NOMO-1 treated with DMSO at 0.1 percent for 48 hours (cell line): ENCODE results near the gene CTDP1.
"Not testable (repeated sequence)": the region's sequence is repeated elsewhere in the genome, so short reads cannot be mapped to it uniquely, and the experiment has no call there.

ENCODE experiments used
- DNase-seq: peaks from one replicate; lab custom pipeline; 2025; ENCODE audit not compliant: unreplicated experiment; lab: John Stamatoyannopoulos, UW

The CTDP1 gene

GRCh38 chr18:79723036-79723435 lies 43.4 kb downstream of the CTDP1 start:
- no peak for DNase-seq

GRCh38 chr18:79723628-79724027 lies 44.0 kb downstream of the CTDP1 start:
- DNase-seq = no peak

DNA sequence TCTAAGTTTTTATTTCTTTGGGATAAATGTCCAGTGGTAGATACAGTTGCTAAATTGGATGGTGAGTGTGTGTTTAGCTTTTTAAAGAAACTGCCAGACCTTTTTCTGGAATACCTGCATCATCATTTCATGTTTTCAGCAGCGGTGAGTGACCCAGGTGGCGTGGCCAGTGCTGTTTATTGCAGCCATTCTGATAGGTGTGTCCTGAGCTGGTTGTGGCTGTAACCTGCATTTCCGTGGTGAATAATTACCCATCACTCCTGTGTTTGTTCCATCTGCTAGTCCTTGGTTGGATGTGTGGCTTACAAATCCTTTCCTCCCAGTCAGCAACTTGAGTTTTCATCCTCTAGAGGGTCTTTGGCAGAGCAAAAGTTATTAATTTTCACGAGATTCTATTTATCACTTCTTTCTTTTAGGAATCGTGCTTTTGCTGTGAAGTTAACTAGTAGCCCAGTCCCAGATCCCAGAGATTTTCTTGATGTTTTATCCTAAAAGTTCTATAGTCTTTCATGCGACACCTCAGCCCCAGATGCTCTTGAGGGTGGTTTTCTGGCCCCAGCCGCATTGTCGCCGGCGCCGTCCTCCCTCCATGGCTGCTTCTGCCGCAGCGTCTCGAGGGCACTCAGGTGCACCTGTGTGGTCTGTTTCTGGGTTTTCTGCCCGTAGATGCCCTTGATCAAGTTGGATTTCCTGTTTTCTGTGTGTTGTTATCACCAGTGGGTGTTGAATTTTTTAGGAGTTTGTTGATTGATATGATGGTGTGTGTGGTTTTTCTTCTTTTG lies 44.9 kb downstream of the CTDP1 start:
- DNase-seq = no peak

DNA sequence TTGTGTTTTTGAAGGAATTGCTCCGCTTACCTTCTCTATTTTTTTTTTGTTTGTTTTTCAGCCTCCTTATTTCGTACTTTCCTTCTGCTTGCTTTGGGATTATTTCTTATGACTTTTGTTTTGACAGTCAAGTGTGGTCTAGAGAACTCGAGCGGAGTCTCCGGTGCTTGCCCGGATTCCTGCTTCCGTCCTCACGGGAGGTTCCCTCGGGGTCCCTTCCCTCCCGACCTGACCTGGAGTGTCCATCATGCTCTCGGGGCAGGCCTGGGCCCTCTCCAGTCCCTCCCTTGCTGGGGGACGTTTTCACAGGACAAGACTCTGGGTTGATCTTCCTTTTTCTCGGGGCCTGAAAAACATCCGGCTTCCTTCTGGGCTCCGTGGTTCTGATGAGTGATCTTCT lies 45.9 kb downstream of the CTDP1 start:
- no peak for DNase-seq

DNA sequence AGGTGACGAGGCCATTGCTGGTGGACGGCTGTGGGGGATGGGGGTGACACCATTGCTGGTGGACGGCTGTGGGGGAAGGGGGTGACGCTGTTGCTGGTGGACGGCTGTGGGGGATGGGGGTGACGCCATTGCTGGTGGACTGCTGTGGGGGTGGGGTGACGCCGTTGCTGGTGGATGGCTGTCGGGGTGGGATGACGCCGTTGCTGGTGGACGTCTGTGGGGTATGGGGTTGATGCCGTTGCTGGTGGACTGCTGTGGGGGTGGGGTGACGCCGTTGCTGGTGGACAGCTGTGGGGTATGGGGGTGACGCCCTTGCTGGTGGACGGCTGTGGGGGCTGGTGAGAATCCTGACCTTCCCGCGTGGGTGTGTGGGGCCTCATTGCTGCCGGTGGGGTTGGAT lies 47.1 kb downstream of the CTDP1 start:
- no peak for DNase-seq

DNA sequence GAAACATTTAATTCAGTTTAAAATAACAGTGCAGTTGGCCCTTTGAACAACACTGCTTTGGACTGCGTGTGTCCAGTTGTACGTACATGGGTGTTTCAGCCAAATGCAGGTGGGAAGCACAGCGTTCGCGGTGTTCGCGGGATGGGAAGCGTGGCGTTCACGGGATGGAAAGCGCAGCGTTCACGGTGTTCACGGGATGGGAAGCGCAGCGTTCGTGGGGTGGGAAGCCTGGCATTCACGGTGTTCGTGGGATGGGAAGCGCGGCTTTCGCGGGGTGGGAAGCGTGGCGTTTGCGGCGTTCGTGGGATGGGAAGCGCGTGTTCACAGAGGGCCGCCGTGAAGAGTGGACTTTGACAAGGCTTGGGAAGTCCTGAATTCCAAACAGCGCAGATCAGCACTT lies 47.6 kb downstream of the CTDP1 start:
- no peak for DNase-seq

GRCh38 chr18:79728931-79729586 lies 49.5 kb downstream of the CTDP1 start:
- no peak for DNase-seq

DNA sequence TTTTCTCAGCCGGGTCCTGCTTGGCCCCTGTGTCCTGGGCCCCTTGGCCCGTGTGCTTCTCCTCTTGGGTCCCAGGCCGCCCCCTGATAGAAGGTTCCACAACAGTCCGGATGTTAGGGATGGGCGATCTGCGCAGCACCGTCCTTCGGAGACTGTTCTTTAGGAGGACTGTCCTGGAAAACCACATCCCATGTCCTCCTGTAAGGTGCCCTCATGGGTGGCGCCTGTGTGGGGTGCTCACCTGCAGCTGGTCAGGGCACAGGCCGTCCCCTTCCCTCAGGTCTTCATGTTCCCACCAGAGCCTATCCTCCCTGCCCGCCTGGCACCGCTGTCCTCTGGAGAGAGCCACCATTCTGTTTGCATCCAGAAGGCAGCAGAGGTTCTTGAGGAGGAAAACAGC lies 50.0 kb downstream of the CTDP1 start:
- no peak for DNase-seq

- no peak for DNase-seq
Observed at GRCh38 chr18:79730804-79731203, 51.2 kb downstream of the CTDP1 start.

GRCh38 chr18:79731881-79732720 lies 52.5 kb downstream of the CTDP1 start:
- not testable (repeated sequence) for DNase-seq

DNA sequence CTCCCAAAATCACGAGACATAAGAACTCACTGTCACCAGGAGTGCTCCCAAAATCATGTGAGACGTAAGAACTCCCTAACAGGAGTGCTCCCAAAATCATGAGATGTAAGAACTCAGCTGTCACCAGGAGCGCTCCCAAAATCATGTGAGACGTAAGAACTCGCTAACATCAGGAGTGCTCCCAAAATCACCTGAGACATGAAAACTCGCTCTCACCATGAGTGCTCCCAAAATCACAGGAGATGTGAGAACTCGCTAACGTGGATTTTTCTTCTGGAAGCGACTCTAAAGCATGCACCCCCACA lies 53.1 kb downstream of the CTDP1 start:
- DNase-seq = no peak

DNA sequence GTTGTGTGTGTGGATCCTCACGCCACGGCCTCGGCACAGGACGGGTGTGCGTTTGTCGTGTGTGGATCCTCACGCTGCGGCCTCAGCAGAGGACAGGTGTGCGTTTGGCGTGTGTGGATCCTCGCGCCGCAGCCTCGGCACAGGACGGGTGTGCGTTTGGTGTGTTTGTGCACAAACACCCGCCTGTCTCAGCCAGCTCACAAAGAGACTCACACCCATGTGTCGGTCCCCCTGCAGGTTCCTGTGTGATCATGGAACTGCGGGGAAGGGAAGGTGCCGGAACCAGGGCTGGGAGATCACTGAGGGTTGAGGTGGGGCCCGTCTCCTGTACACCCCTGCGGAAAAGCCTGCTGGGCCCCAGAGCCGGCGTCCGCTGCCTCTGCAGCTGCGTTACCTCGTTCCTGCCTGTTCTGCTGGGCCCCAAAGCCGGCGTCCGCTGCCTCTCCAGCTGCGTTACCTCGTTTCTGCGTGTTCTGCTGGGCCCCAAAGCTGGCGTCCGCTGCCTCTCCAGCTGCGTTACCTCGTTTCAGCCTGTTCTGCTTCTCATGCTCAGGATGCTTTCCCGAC lies 53.6 kb downstream of the CTDP1 start:
- DNase-seq = no peak

- no peak for DNase-seq
Observed at GRCh38 chr18:79733986-79734770, 54.6 kb downstream of the CTDP1 start.

GRCh38 chr18:79735071-79735980 lies 55.7 kb downstream of the CTDP1 start:
- no peak for DNase-seq

GRCh38 chr18:79736230-79736629 lies 56.6 kb downstream of the CTDP1 start:
- no peak for DNase-seq

DNA sequence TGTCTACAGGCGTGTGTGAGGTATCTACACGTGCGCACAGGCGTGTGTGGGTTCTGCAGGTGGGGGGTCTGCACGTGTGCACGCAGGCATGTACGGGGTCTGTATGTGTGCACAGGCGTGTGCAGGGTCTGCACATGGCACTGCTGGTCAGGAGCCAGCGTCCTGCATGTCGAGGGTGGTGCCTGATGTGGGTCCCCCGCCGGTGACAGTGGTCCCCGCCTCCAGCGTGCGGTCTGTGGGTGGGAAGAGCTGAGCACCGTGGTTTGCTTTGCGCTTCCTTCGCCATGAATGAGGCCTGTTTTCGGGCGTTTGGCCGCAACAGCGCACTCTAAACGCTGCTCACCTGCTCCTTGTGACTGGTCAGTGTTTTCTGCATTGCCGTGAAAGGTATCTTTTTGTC lies 57.2 kb downstream of the CTDP1 start:
- DNase-seq = no peak

DNA sequence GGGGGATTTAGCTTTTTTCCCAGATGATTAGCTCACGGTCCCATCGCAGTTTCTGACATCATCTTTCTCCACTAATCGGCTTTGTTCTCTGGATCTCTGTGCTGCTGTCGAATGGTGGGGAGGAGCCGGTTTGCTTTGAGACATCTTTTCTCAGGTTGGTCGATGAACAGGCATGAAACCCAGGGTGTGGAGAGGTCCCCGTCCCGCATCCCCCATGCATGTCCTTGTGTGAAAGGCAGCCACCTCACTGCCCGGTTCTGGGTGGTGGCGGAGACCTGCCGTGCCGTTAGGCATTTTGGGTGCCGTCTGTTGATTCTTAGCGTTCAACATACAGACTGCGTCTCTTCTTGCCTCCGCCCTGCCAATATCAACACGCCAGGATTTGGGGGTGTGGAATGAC lies 57.8 kb downstream of the CTDP1 start:
- no peak for DNase-seq

DNA sequence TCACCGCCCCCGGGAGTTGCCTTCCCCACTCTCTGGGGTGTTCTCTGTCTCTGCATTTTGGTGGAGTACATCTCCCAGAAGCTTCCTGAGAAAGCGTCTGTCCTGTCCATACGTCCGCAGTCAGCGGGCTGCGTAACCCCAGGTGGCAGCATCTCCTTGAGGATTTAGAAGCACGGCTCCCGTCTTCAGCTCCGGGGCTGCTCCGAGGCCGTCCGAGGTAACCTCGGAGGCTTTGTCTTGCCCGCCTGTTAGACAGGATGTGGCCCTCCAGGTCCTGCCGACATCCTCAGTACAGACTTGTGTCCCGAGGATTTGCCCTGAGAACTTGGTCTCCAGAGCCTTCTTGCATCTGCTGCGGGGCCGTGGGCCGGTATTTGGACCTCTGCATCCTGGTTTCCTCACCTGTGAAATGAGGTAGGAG lies 58.4 kb downstream of the CTDP1 start:
- DNase-seq = no peak

DNA sequence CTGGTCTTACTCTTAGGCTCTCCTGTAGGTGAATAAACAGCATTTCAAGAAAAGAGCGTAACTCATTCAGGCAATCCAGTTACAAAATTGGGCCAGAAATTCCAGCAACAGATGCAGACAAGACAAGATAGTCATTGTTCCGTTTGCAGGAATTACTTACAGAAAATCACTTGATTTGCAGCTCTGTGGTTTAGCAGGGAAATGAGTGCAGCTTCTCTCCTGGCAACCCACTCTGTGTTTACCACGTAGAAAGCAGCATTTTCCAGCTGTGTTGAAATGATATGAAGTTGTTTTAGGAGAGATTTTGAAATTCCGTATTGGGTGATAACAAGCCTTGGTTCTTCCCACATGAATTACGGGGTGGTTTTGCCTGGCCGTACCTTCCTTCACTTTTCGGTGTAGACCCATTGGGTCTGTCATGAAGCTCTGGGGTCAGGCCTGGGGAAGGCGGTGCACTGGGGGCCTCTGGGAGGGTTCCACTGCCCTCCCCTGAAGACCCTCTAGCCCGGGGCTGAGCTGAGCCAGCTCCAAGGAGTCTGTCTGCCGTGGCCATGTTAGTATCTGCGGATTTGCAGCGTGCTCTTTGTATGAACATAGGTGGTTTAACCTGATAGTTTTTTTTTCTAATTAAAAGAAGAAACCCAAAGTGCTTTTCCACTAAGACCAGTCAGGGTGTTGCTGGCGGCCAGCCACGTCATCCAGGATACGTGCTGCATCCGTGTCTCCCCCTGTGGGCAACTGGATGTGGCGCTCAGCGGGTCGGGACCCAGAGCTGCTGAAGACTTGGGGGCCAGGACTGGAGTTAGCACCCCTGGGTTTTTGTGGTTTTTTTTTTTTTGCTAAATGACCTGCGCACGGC lies 59.2 kb downstream of the CTDP1 start:
- DNase-seq = no peak
